HL-60 (cell line): ENCODE measurements around the gene B4GALT2.

Source experiments
- DNase-seq, 2 experiments: peaks; one replicate each; pipeline ENCODE4 v3.0.0-alpha.2; 2010 to 2020; ENCODE audit warnings: low read depth in 1 of 2, low spot score in 1 of 2
- H3K27ac ChIP-seq: fragments of 250-450 bp; sonication (Bioruptor Pico); replicated peaks from 2 replicates; pipeline ENCODE4 v1.5.1; 2020; ENCODE audit warnings: mild to moderate bottlenecking, moderate library complexity
- H3K27me3 ChIP-seq: fragments of 250-450 bp; sonication (Bioruptor Pico); 2 replicates; pipeline ENCODE4 v1.5.1; 2021; ENCODE audit warnings: mild to moderate bottlenecking, moderate library complexity; ENCODE audit not compliant: insufficient read depth, poor library complexity, severe bottlenecking
- H3K4me3 ChIP-seq: replicated peaks from 2 replicates; pipeline ENCODE4 v1.5.1; 2011; ENCODE audit warnings: mild to moderate bottlenecking, control low read depth, low read length; ENCODE audit not compliant: insufficient read depth
- GABPA ChIP-seq: IDR thresholded peaks from 2 replicates; pipeline ENCODE4 v1.6.1; 2012; ENCODE audit warnings: low read depth
- POLR2AphosphoS5 ChIP-seq: IDR thresholded peaks from 2 replicates; pipeline ENCODE4 v1.6.1; 2012; ENCODE audit warnings: low read depth
- SPI1 ChIP-seq: IDR thresholded peaks from 2 replicates; pipeline ENCODE4 v1.6.1; 2012; ENCODE audit warnings: low read depth, mild to moderate bottlenecking, borderline replicate concordance
- TF ChIP-seq, protein P1 (sequence below): IDR thresholded peaks from 2 replicates; pipeline ENCODE4 v1.6.1; 2012; ENCODE audit warnings: low read depth; ENCODE audit not compliant: insufficient replicate concordance
- TF ChIP-seq, protein P2 (sequence below): IDR thresholded peaks from one replicate; pipeline ENCODE4 v1.5.1; 2011; ENCODE audit warnings: low read length, control low read depth, inconsistent platforms; ENCODE audit not compliant: insufficient read depth

Gene B4GALT2

DNA sequence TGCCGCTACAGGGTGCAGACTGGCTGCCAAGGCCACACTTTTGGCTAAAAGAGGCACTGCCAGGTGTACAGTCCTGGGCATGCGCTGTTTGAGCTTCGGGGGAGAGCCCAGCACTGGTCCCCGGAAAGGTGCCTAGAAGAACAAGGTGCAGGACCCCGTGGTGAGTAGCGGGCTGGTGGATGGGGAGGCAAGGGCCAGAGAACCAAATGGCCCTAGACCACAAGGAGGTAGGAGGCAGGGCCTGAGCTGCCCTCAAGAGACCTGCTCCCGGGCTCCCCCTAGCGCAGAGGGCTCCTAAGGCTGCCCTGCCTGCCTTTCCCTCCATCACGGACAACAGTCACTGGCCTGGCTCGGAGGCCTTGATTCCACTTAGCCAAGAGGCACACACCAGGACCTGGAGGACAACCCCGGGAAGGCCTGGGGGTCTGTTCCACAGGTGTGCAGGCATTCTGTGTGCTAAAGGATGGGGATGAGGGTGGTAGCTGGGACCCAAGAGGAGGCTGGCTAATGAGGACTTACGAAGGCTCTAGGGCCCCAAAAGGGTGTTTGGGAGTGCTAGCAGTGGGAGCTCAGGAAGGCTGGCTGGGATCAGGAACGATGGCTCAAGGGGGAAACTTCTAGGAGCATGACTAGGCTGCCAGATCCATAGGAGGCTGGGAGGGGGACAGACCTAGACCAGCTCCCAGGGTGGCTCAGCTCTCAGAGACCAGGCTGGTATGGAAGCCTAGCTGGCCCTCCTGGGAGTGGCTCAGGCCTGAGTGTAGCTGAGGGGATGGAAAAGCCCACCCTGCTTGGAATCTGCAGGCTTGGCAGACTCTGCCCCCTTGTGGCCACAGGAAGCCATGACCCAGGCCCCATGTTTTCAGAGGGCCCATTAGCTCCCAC lies 44.7 kb upstream of the B4GALT2 start:
- no peak overlapping the region for H3K27ac ChIP-seq
- H3K27me3 ChIP-seq: no peaks in the 10 kb centered on the region
- DNase-seq: peak; percentile 33 to 78
- TF ChIP-seq, protein P1, sequence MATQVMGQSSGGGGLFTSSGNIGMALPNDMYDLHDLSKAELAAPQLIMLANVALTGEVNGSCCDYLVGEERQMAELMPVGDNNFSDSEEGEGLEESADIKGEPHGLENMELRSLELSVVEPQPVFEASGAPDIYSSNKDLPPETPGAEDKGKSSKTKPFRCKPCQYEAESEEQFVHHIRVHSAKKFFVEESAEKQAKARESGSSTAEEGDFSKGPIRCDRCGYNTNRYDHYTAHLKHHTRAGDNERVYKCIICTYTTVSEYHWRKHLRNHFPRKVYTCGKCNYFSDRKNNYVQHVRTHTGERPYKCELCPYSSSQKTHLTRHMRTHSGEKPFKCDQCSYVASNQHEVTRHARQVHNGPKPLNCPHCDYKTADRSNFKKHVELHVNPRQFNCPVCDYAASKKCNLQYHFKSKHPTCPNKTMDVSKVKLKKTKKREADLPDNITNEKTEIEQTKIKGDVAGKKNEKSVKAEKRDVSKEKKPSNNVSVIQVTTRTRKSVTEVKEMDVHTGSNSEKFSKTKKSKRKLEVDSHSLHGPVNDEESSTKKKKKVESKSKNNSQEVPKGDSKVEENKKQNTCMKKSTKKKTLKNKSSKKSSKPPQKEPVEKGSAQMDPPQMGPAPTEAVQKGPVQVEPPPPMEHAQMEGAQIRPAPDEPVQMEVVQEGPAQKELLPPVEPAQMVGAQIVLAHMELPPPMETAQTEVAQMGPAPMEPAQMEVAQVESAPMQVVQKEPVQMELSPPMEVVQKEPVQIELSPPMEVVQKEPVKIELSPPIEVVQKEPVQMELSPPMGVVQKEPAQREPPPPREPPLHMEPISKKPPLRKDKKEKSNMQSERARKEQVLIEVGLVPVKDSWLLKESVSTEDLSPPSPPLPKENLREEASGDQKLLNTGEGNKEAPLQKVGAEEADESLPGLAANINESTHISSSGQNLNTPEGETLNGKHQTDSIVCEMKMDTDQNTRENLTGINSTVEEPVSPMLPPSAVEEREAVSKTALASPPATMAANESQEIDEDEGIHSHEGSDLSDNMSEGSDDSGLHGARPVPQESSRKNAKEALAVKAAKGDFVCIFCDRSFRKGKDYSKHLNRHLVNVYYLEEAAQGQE: no peak
- no peak for TF ChIP-seq GABPA
- TF ChIP-seq, protein P2, sequence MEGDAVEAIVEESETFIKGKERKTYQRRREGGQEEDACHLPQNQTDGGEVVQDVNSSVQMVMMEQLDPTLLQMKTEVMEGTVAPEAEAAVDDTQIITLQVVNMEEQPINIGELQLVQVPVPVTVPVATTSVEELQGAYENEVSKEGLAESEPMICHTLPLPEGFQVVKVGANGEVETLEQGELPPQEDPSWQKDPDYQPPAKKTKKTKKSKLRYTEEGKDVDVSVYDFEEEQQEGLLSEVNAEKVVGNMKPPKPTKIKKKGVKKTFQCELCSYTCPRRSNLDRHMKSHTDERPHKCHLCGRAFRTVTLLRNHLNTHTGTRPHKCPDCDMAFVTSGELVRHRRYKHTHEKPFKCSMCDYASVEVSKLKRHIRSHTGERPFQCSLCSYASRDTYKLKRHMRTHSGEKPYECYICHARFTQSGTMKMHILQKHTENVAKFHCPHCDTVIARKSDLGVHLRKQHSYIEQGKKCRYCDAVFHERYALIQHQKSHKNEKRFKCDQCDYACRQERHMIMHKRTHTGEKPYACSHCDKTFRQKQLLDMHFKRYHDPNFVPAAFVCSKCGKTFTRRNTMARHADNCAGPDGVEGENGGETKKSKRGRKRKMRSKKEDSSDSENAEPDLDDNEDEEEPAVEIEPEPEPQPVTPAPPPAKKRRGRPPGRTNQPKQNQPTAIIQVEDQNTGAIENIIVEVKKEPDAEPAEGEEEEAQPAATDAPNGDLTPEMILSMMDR: peak; percentile 82
- no peak overlapping the region for H3K4me3 ChIP-seq

DNA sequence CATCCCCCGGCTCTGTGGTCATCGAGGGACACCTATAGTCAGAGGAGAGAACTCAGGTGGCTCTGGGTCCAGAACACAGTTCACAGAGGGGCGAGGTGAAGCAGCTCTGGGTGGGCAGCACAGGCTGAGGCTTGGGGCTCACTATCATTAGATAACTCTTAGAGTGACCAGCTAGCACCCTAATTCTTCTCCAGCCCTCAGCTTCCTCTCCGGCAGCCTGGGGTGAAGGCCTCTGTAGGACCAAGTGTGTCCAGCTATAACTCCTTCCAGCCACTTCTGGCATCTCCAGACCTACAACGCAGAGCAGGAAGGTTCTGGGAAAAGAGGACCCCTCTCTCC lies 44.1 kb upstream of the B4GALT2 start:
- TF ChIP-seq POLR2AphosphoS5: no peak
- TF ChIP-seq, protein P2: no peak
- no peak for TF ChIP-seq SPI1
- TF ChIP-seq, protein P1: no peak
- no peak for TF ChIP-seq GABPA
- H3K27ac ChIP-seq: no peak overlapping the region; the same call in 1 of the 2 replicates
- no peak overlapping the region for H3K4me3 ChIP-seq
- no peak for DNase-seq
- no peaks in the 10 kb centered on the region for H3K27me3 ChIP-seq

DNA sequence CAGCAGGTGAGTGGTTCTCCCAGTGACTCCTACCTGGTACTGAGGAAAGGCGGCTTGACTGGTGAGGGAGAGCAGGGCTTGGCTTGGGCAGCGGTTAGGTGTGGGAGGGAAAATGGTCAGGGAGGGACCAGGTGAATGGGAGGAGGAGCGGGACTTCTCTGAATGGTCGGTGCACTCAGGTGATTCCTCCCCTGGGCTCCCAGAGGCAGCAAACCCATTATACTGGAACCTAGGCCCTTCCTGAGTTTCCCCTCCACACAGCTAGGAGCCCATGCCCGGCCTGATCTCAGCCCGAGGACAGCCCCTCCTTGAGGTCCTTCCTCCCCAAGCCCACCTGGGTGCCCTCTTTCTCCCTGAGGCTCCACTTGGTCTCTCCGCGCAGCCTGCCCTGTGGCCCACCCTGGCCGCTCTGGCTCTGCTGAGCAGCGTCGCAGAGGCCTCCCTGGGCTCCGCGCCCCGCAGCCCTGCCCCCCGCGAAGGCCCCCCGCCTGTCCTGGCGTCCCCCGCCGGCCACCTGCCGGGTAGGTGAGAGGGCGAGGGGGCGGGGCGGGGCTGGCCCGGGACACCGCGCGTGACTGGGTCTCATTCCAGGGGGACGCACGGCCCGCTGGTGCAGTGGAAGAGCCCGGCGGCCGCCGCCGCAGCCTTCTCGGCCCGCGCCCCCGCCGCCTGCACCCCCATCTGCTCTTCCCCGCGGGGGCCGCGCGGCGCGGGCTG lies 43.1 kb upstream of the B4GALT2 start:
- DNase-seq: no peak
- Histone ChIP-seq H3K27ac (no peak overlapping the region), H3K27me3 (no peaks in the 10 kb centered on the region), H3K4me3 (peak overlapping the region; percentile 19)
- TF ChIP-seq GABPA (no peak), SPI1 (no peak), POLR2AphosphoS5 (no peak)
- TF ChIP-seq, protein P2: no peak
- TF ChIP-seq, protein P1: no peak
